Muscle of leg (tissue), 11 donors: ENCODE results near the gene TACSTD2. TPM values are rescaled to one million over a fixed set of nuclear protein-coding genes. Genes with fewer than 3 reads are reported as not detected.
"Not testable (repeated sequence)": the region's sequence is repeated elsewhere in the genome, so short reads cannot be mapped to it uniquely, and the experiment has no call there.

Experiments
- DNase-seq: peaks from one replicate; pipeline ENCODE4 v3.0.0; 2013
- H3K27ac ChIP-seq: one replicate; pipeline ENCODE4 v1.5.1; 2013; ENCODE audit warnings: mild to moderate bottlenecking, low read length, control low read depth
- H3K27me3 ChIP-seq: one replicate; pipeline ENCODE4 v1.6.1; 2013; ENCODE audit warnings: low read length; ENCODE audit not compliant: control insufficient read depth, insufficient read depth
- H3K36me3 ChIP-seq: one replicate; pipeline ENCODE4 v1.6.1; 2013; ENCODE audit warnings: low read length; ENCODE audit not compliant: control insufficient read depth, insufficient read depth
- H3K4me1 ChIP-seq: one replicate; pipeline ENCODE4 v1.6.1; 2013; ENCODE audit warnings: low read length; ENCODE audit not compliant: control insufficient read depth, insufficient read depth
- H3K4me3 ChIP-seq: one replicate; pipeline ENCODE4 v1.5.1; 2013; ENCODE audit warnings: low read length, control low read depth
- H3K9me3 ChIP-seq: replicated peaks from 2 replicates; pipeline ENCODE4 v1.6.1; 2013; ENCODE audit warnings: low read depth, low read length; ENCODE audit not compliant: control insufficient read depth
- WGBS: methylation state at CpG from one replicate; pipeline ENCODE4 v1.1.5; 2013; ENCODE audit warnings: missing lambda C conversion rate; ENCODE audit not compliant: insufficient coverage; 5-methylcytosine and 5-hydroxymethylcytosine counted together
- polyA plus RNA-seq, 8 donors: library from polyadenylated mRNA; unstranded; fragments of 120-200 nt; gene quantifications; one replicate each; pipeline versions ENCODE4 v1.2.1 to v1.2.3, GENCODE V29; 2013; ENCODE audit warnings: inconsistent platforms in 1 of 8, low replicate concordance in 1 of 8; ENCODE audit not compliant: insufficient read length in 8 of 8, insufficient read depth in 1 of 8
- total RNA-seq: library from RNA; stranded (reverse); fragments of 120-200 nt; gene quantifications from one replicate; pipeline ENCODE4 v1.2.4, GENCODE V29; 2013

TACSTD2 gene
- total and polyA plus RNA-seq, 9 donors = 0.13 to 6.4 (median 0.24) TPM

DNA sequence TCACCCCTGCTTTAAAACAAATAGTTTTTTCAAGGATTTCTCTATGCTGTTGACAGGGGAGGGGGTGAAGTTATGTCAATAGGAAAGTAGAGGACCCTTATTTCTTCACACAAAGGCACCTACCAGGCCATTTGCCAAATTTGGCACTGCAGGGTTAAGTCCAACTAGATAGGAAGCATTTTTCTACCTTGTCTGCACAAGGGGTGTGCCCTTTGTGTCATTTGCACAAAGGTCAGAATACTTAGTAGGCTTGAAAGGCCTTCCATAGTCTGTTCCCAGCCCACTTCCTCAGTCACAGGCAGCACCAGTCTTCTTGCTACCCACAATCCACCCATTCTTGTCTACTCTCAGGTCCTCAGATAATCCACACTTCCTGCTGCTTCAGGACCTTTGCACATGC lies 7.0 kb downstream of the TACSTD2 start:
- Histone ChIP-seq H3K36me3 (no peaks in the 10 kb centered on the region), H3K27ac (no peak overlapping the region), H3K9me3 (no peaks in the 10 kb centered on the region), H3K27me3 (peaks cover 13% of the 10 kb centered on the region), H3K4me3 (no peak overlapping the region), H3K4me1 (no peaks in the 10 kb centered on the region)
- no peak for DNase-seq

DNA sequence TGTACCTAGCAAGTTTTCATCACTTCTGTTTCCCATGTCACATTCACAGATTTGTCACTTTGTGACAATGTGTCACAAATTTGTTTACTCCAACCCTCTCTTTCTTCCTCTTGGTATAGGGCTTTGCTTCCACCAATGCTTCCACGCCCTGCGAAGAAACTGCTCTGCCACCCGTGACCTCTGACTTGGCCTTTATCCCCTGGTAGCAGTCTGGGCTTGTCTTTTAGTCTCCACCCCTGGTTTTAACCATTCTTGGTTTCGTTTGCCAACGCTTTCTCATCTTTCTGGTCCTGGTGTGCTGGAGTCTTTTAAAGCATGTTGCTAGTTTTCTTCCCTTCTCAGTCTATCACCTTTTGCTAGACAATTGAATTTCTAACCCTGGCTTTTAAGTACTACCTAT lies 8.1 kb downstream of the TACSTD2 start:
- Histone ChIP-seq H3K27ac (no peak overlapping the region), H3K36me3 (no peaks in the 10 kb centered on the region), H3K9me3 (no peaks in the 10 kb centered on the region), H3K4me1 (no peaks in the 10 kb centered on the region), H3K27me3 (peaks cover 6% of the 10 kb centered on the region), H3K4me3 (no peak overlapping the region)
- DNase-seq = no peak
- WGBS = 41% methylated on average over 3 of the region's 5 CpGs

DNA sequence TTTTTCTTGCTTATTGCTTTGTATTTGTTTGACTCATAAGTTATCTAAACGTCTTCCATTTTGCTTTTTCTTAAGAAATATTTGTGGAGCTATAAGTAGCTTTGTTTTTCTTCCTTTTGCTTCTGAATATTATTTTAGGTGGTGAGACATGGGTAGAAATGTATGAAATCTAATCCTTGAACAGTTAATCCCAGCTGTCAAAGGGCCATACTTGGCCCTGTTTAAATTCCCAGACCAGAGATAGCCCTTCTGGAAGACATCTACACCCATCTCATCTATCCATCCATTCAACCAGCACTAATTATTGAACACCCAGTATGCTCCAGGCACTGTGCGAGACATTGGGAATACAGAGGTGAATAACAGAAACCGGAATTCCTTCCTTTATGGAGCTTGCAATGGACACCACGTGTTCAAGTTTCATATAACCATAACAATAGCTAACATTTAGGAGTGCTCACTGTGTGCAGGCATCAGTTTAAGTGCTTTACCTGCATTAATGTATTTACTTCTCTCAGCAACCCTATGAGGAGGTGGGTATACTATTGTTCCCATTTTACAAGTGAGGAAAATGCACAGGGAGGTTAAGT lies 8.7 kb downstream of the TACSTD2 start:
- Histone ChIP-seq H3K9me3 (no peaks in the 10 kb centered on the region), H3K27me3 (peaks cover 3% of the 10 kb centered on the region), H3K4me3 (no peak overlapping the region), H3K36me3 (no peaks in the 10 kb centered on the region), H3K4me1 (no peaks in the 10 kb centered on the region), H3K27ac (no peak overlapping the region)
- no peak for DNase-seq
- WGBS = 64% methylated on average over 2 of the region's 4 CpGs

DNA sequence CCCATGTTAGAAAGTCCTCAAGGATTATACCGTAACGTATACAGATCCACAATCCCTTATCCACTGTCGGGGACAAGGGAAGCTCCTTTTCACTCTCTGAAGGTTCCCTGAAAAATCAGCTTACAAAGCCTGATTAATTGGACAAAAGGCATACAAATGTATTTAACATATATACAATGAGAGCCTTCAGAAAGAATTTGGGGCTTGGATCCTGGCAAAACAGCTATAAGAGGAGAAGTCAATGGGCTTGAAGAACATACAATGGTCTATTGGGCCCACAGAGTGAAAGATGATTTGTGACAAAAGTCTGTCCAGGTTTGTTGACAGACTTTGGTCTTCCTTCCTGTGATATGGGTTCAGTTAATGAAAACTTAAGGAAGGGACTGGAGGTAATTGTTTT lies 10.7 kb downstream of the TACSTD2 start:
- Histone ChIP-seq H3K9me3 (no peaks in the 10 kb centered on the region), H3K4me1 (no peaks in the 10 kb centered on the region), H3K36me3 (no peaks in the 10 kb centered on the region), H3K27ac (no peak overlapping the region), H3K27me3 (no peaks in the 10 kb centered on the region), H3K4me3 (no peak overlapping the region)
- DNase-seq = no peak
- no CpG with 5 or more reads among the region's 3 CpGs for WGBS

DNA sequence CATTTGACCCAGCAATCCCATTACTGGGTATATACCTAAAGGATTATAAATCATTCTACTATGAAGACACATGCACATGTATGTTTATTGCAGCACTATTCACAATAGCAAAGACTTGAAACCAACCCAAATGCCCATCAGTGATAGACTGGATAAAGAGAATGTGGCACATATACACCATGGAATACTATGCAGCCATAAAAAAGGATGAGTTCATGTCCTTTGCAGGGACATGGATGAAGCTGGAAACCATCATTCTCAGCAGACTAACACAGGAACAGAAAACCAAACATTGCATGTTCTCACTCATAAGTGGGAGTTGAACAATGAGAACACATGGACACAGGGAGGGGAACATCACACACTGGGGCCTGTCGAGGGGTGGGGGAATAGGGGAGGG lies 13.3 kb downstream of the TACSTD2 start:
- DNase-seq, H3K27me3 ChIP-seq, H3K27ac ChIP-seq, H3K9me3 ChIP-seq, H3K36me3 ChIP-seq, H3K4me1 ChIP-seq, H3K4me3 ChIP-seq: not testable (repeated sequence)
- no CpG with 5 or more reads among the region's 1 CpG for WGBS

DNA sequence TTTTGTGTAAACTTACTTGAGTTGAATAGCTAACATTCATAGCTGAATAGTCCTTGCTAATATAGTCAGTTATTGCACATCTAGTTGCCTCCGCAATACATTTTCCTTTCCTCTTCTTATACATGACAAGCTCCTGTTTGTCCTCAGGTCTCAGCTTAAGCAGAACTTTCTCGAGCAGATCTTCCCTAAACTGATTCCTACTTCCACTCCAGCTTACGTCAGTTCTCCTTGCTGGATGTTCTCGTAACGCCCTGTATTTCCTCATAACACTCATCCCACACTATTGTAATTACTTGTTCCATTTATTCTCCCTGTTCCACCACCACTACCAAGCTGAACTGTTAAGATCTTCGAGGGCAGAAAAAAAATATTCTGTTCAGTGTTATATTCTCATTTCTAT lies 15.4 kb downstream of the TACSTD2 start:
- 73% methylated on average over 3 of the region's 6 CpGs for WGBS
- H3K9me3 ChIP-seq = peaks cover 2% of the 10 kb centered on the region
- no peak for DNase-seq
- no peaks in the 10 kb centered on the region for H3K27me3 ChIP-seq
- H3K27ac ChIP-seq = no peak overlapping the region
- no peaks in the 10 kb centered on the region for H3K4me1 ChIP-seq
- no peaks in the 10 kb centered on the region for H3K36me3 ChIP-seq
- no peak overlapping the region for H3K4me3 ChIP-seq

DNA sequence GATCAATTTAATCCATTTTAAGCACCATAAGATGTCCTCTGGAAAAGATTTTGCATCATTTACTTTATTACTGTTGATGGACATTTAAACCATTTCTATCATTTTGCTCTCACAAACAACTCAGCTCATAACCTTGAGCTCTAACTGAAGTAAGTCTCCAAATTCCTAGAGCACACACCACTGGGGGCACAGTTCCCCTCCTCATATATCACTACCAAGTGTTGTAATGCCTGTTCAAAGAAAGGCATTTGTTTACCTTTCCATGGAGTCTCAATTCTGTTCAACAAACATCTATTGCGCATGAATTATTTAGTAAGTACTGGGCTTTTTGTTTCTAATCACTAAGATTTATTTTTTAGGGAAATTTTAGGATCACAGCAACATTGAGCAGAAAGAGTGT lies 21.7 kb downstream of the TACSTD2 start:
- Histone ChIP-seq H3K4me3 (no peak overlapping the region), H3K4me1 (peaks cover 9% of the 10 kb centered on the region), H3K9me3 (peaks cover 2% of the 10 kb centered on the region), H3K27me3 (no peaks in the 10 kb centered on the region), H3K36me3 (no peaks in the 10 kb centered on the region), H3K27ac (no peak overlapping the region)
- no peak for DNase-seq
- WGBS = no CpG with 5 or more reads among the region's 1 CpG

DNA sequence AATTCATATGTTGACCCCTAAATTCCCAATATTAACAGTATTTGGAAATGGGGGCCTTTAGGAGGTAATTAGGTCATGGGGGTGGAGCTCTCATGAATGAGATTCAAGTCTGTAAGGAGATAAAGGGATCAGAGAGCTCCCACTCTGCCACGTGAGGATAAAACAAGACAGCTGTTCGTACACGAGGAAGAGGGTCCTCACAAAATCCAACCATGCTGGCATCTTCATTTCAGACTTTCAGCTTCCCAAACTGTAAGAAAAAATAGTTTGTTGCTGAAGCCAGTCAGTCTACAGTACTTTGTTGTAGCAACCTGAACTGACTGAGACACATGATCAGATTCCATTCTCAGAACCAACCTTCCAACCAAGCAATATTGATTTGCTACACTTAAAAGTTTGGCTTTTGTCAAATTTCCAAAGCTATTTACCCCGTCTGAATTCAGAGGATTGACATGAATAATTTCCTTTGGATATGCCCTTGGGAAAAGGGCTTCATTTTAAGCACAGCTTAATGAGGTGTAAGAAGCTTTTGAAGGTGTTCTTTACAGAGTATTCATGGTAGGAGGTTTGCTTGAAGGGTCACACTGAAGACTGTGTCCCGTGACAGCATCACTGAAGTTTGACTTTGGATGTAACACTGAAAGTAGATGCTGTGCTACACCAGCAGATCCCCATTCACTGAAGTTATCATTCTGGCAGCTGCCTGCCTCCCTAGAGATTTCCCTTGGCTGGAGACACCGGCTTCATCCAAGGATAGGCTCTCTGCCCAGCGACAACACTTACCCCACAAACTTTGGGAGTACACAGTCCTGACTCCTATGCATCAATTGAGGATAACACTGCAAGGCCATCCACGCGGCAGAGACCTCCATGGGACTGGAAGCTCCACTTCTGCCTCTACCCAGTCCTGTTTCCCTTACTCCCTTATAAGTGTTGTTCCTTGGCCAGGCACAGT lies 25.6 kb downstream of the TACSTD2 start:
- H3K4me1 ChIP-seq = peaks cover 11% of the 10 kb centered on the region
- H3K9me3 ChIP-seq = no peaks in the 10 kb centered on the region
- no peak overlapping the region for H3K27ac ChIP-seq
- DNase-seq = no peak
- 45% methylated on average over 3 of the region's 9 CpGs for WGBS
- H3K36me3 ChIP-seq = no peaks in the 10 kb centered on the region
- H3K4me3 ChIP-seq = no peak overlapping the region
- no peaks in the 10 kb centered on the region for H3K27me3 ChIP-seq

DNA sequence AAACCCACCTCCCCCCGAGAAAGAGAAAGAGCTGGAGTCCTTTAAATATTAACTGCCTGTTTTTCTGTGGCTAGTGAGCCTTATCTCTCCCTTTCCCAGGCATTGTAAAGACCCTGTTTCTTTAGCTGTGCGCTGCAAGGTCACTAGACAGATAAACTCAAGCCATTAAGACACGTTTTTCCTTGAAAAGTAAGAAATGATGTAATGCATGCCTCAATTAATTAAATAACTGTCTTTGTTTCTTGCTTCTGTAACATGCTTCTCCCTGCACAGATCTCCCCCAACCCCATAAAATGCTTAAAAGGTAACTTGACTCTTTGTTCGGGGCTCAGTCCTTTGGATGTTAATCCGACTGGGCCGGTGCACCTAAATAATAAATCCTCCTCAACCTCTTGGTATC lies 27.8 kb downstream of the TACSTD2 start:
- peaks cover 13% of the 10 kb centered on the region for H3K4me1 ChIP-seq
- H3K36me3 ChIP-seq, H3K9me3 ChIP-seq, H3K27me3 ChIP-seq, H3K4me3 ChIP-seq, DNase-seq, H3K27ac ChIP-seq: not testable (repeated sequence)
- 26% methylated on average over 3 of the region's 6 CpGs for WGBS

DNA sequence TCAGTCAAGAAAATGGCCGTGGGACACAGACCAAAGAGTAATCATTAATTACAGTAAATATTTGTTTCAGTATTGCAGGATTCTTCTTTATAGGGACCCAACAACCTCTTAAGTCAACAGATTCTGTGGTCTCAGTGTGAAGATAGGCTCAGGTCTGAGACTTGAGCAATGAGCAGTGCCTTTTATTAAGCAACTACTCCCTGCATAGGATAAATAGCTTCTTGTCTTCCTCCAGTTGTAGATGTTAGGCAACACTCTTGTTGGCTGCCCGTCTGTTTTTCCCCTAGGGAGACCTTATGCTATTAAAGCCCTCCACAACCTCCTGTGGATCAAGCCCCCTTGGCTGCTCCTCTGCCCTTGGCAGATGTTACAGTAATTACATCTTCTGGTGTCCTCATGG lies 28.7 kb downstream of the TACSTD2 start:
- Histone ChIP-seq H3K4me1 (peaks cover 13% of the 10 kb centered on the region), H3K9me3 (no peaks in the 10 kb centered on the region), H3K36me3 (no peaks in the 10 kb centered on the region), H3K4me3 (no peak overlapping the region), H3K27ac (no peak overlapping the region), H3K27me3 (no peaks in the 10 kb centered on the region)
- WGBS = 50% methylated on average over 1 of the region's 2 CpGs
- no peak for DNase-seq
